Right atrium auricular region (tissue), 2 donors: ENCODE data around the gene SMIM41. TPM values are rescaled to one million over a fixed set of nuclear protein-coding genes. Genes with fewer than 3 reads are reported as not detected.

Source experiments
- DNase-seq: peaks from one replicate; pipeline ENCODE4 v3.0.0-alpha.2; 2019; ENCODE audit warnings: low spot score
- H3K27ac ChIP-seq, 2 donors: fragments of 200-600 bp; sonication (generic); 1 replicate in 1 of 2; 2 replicates in 1 of 2; pipeline ENCODE4 v1.5.1; 2016 to 2019
- H3K27me3 ChIP-seq, 2 donors: fragments of 200-600 bp; sonication (generic); one replicate each; pipeline versions ENCODE4 v1.5.1 to v1.6.0; 2017 to 2019
- H3K36me3 ChIP-seq: fragments of 200-600 bp; sonication (generic); one replicate; pipeline ENCODE4 v1.5.1; 2016
- H3K4me1 ChIP-seq, 2 donors: fragments of 200-600 bp; sonication (generic); one replicate each; pipeline versions ENCODE4 v1.5.1 to v1.6.0; 2017 to 2019
- H3K4me3 ChIP-seq, 2 donors: fragments of 200-600 bp; sonication (generic); 1 replicate in 1 of 2; 2 replicates in 1 of 2; pipeline ENCODE4 v1.5.1; 2017 to 2019; ENCODE audit warnings: mild to moderate bottlenecking in 1 of 2, moderate library complexity in 1 of 2
- H3K9me3 ChIP-seq, 2 donors: fragments of 200-600 bp; sonication (generic); one replicate each; pipeline ENCODE4 v1.5.1; 2019
- total RNA-seq, 2 donors: library from RNA; depleted of rRNA; stranded (reverse); fragments of >200 nt; gene quantifications; one replicate each; pipeline ENCODE4 v1.1.0, GENCODE V29; 2016
- TF ChIP-seq, protein P1 (sequence below), 2 donors: fragments of 200-600 bp; sonication (generic); IDR thresholded peaks; one replicate each; pipeline ENCODE4 v1.5.1; 2019; ENCODE audit warnings: antibody characterized with exemption in 2 of 2

SMIM41 gene
- total RNA-seq, 2 donors from 2014 or later: 0.44 to 3.2 TPM

GRCh38 chr12:52149651-52150241, 70.2 kb downstream of the SMIM41 start:
- TF ChIP-seq, protein P1, sequence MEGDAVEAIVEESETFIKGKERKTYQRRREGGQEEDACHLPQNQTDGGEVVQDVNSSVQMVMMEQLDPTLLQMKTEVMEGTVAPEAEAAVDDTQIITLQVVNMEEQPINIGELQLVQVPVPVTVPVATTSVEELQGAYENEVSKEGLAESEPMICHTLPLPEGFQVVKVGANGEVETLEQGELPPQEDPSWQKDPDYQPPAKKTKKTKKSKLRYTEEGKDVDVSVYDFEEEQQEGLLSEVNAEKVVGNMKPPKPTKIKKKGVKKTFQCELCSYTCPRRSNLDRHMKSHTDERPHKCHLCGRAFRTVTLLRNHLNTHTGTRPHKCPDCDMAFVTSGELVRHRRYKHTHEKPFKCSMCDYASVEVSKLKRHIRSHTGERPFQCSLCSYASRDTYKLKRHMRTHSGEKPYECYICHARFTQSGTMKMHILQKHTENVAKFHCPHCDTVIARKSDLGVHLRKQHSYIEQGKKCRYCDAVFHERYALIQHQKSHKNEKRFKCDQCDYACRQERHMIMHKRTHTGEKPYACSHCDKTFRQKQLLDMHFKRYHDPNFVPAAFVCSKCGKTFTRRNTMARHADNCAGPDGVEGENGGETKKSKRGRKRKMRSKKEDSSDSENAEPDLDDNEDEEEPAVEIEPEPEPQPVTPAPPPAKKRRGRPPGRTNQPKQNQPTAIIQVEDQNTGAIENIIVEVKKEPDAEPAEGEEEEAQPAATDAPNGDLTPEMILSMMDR (IDR thresholded peaks at IDR 0.05): no peak

GRCh38 chr12:52151153-52151836, 71.8 kb downstream of the SMIM41 start:
- no peak for DNase-seq
- Histone ChIP-seq H3K4me1 (peaks cover 0 to 61% of the 10 kb centered on the region in 2 donors), H3K27ac (peak overlapping the region in 1 of 2 donors; percentile 58), H3K36me3 (no peaks in the 10 kb centered on the region), H3K4me3 (no peak overlapping the region), H3K27me3 (no peaks in the 10 kb centered on the region), H3K9me3 (no peaks in the 10 kb centered on the region)
- TF ChIP-seq, protein P1 (IDR thresholded peaks at IDR 0.05): no peak

More at GRCh38 chr12:52149651-52150241, 70.2 kb downstream of the SMIM41 start:
- DNase-seq: no peak
- Histone ChIP-seq H3K27me3 (no peaks in the 10 kb centered on the region), H3K4me3 (no peak overlapping the region), H3K27ac (peak overlapping the region; percentile 75 to 82), H3K36me3 (no peaks in the 10 kb centered on the region), H3K4me1 (peaks cover 0 to 56% of the 10 kb centered on the region in 2 donors), H3K9me3 (no peaks in the 10 kb centered on the region)

DNA sequence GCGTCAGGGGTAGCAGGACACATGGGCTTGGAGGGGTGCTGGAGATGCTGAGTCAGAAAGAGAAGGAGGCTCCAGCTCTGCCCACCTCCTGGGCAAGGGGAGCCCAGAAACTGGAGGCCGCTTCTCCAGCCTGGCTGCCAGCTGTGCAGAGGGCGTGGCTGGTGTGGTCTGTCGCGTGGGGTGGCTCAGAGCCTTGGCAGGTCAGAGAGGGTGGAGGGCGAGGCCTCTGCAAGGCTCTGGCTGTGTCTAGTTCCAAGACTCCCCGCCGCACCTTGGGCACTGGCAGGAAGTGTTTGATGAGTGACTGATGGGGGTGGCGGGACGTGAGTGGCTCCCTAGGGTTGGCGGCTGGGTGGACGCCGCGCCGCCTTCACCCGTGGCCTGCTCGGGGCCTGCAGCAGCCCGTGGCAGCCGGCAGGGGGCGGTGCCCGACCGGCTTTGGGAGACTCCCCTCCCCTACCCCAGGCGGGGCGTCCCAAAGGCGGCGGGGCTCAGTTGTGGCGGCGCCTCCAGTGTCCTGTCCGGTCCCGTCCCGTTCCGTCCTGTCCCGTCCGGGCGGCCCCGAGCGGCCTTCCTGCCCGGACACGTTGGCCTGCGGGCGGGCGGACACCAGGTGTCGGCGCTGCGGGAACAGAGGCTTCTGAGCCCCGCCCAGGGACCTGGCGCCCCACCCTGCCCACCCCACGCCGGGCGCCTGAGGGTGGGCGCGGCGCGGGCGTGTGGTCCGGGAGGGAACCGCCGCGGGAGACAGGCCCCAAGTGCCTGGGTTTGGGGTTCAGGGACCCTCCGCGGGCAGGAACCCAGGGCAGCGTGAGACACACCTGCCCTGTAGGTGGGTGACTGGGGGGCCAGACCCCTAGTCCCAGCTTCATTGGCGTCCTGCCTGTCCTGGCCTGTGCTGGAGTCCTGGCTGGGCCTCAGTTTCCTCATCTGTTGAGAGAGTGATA, 72.6 kb downstream of the SMIM41 start:
- TF ChIP-seq, protein P1 (IDR thresholded peaks at IDR 0.05): peak; percentile 80 to 98
- H3K9me3 ChIP-seq: no peaks in the 10 kb centered on the region
- peaks cover 0 to 53% of the 10 kb centered on the region in 2 donors for H3K4me1 ChIP-seq
- H3K27me3 ChIP-seq: no peaks in the 10 kb centered on the region
- peak; percentile 79 for DNase-seq
- no peaks in the 10 kb centered on the region for H3K36me3 ChIP-seq
- H3K4me3 ChIP-seq: peak overlapping the region; percentile 6 to 45
- H3K27ac ChIP-seq: peak overlapping the region; percentile 19 to 58

- peaks cover 0 to 45% of the 10 kb centered on the region in 2 donors for H3K4me1 ChIP-seq
- TF ChIP-seq, protein P1 (IDR thresholded peaks at IDR 0.05): no peak
- no peak for DNase-seq
Observed at GRCh38 chr12:52152905-52153317, 73.4 kb downstream of the SMIM41 start.

DNA sequence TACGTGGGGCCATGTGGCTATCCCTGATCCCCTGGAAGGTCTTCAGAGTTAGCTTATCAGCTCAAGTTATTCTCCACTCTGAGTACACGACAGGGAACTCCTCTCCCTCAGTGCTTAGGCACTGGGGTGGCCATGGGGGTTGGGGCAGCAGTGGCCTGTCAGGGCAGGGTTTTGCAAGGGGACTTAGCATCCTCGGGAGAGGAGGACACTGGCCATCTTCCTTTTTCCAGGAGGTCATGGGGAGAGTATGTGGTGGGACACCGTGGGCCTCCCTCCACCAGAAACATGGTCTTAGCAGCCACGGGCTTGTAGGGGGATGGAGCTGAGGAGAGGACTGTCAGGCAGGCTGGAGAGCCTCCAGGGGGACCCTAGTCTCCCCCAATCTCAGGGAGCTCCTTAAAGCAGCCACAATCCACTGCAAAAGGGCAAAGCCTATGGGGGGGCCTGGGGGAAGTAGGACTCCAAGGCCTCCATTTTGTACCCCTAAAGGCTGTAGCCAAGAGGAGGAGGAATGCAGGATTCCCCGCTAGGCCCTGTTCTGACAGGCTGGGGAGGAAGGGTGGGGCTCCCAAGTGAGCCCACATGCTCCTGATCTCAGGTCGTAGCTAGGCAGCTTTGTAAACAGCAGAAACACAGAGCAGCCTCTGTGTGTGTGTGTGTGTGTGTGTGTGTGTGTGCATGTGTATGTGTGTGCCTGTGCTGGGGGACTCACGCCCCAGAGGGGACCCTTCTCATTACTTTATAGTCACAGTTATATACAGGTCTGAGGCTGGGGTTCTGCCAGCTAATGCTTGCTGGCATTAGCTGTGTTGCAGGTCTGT, 75.8 kb downstream of the SMIM41 start:
- Histone ChIP-seq H3K9me3 (no peaks in the 10 kb centered on the region), H3K36me3 (no peaks in the 10 kb centered on the region), H3K27ac (peak overlapping the region in 1 of 2 donors; percentile 46), H3K27me3 (no peaks in the 10 kb centered on the region), H3K4me3 (no peak overlapping the region), H3K4me1 (peaks cover 0 to 22% of the 10 kb centered on the region in 2 donors)
- TF ChIP-seq, protein P1 (IDR thresholded peaks at IDR 0.05): no peak
- no peak for DNase-seq

More at GRCh38 chr12:52152905-52153317, 73.4 kb downstream of the SMIM41 start:
- H3K27ac ChIP-seq: peak overlapping the region; percentile 19 to 58
- no peak overlapping the region for H3K4me3 ChIP-seq
- H3K9me3 ChIP-seq: no peaks in the 10 kb centered on the region
- H3K27me3 ChIP-seq: no peaks in the 10 kb centered on the region
- no peaks in the 10 kb centered on the region for H3K36me3 ChIP-seq
